Activated CD4-positive, alpha-beta T cell treated with anti-CD3 and anti-CD28 coated beads, Interleukin-2, amount 10 ng/mL, durations not matched to agents 24 days and 14 days (primary cell): ENCODE data around the gene MITF. TPM values are rescaled to one million over a fixed set of nuclear protein-coding genes. Genes with fewer than 3 reads are reported as not detected.
A peak's percentile ranks its signal among the peaks of the same experiment; 100 is the strongest.

Experiments
- DNase-seq: peaks from one replicate; pipeline ENCODE4 v3.0.0; 2022
- H3K27ac Mint-ChIP-seq: one replicate; pipeline ENCODE4 v1.8.0; 2022; ENCODE audit warnings: mild to moderate bottlenecking, mixed read lengths
- H3K27me3 Mint-ChIP-seq: one replicate; pipeline ENCODE4 v1.8.0; 2022; ENCODE audit warnings: mixed read lengths
- H3K36me3 Mint-ChIP-seq: one replicate; pipeline ENCODE4 v1.8.0; 2022; ENCODE audit warnings: low read depth, mild to moderate bottlenecking, mixed read lengths
- H3K4me1 Mint-ChIP-seq: one replicate; pipeline ENCODE4 v1.8.0; 2021; ENCODE audit warnings: mixed read lengths
- H3K4me3 Mint-ChIP-seq: one replicate; pipeline ENCODE4 v1.8.0; 2022; ENCODE audit warnings: mild to moderate bottlenecking, moderate library complexity, mixed read lengths
- H3K9me3 Mint-ChIP-seq: one replicate; pipeline ENCODE4 v1.8.0; 2021; ENCODE audit warnings: mixed read lengths
- intact Hi-C: fragments of 100-400 bp; cut with micrococcal nuclease; formaldehyde crosslinking; loops from one replicate; pipeline ENCODE4 v1.15.1; 2023
- total RNA-seq: library from RNA; stranded (reverse); gene quantifications from 2 replicates; pipeline ENCODE4 v1.2.3, GENCODE V29; 2022

The MITF gene
- total RNA-seq, 1 donor from 2014 or later: 0.16 TPM

- intact Hi-C loops: no loop called here
- peaks cover 53% of the 10 kb centered on the region for H3K27me3 Mint-ChIP-seq
These were observed 1.1 kb downstream of the MITF start for GRCh38 chr3:69740103-69741021.

GRCh38 chr3:69741032-69741767, 1.9 kb downstream of the MITF start:
- Mint-ChIP-seq H3K9me3 (no peaks in the 10 kb centered on the region), H3K36me3 (no peaks in the 10 kb centered on the region), H3K4me1 (peaks cover 3% of the 10 kb centered on the region), H3K4me3 (no peak overlapping the region), H3K27ac (no peak overlapping the region), H3K27me3 (peaks cover 50% of the 10 kb centered on the region)
- no peak for DNase-seq
- intact Hi-C loops: no loop called here

More at GRCh38 chr3:69740103-69741021, 1.1 kb downstream of the MITF start:
- Mint-ChIP-seq H3K4me1 (peaks cover 3% of the 10 kb centered on the region), H3K9me3 (no peaks in the 10 kb centered on the region), H3K27ac (no peak overlapping the region), H3K4me3 (peak overlapping the region; percentile 60), H3K36me3 (no peaks in the 10 kb centered on the region)
- DNase-seq: no peak

GRCh38 chr3:69742391-69742790, 3.1 kb downstream of the MITF start:
- Mint-ChIP-seq H3K27ac (no peak overlapping the region), H3K4me1 (peaks cover 3% of the 10 kb centered on the region), H3K36me3 (no peaks in the 10 kb centered on the region), H3K4me3 (no peak overlapping the region), H3K9me3 (no peaks in the 10 kb centered on the region), H3K27me3 (peaks cover 44% of the 10 kb centered on the region)
- no peak for DNase-seq
- intact Hi-C loops: no loop called here

- no peak for DNase-seq
- Mint-ChIP-seq H3K9me3 (no peaks in the 10 kb centered on the region), H3K27ac (no peak overlapping the region), H3K4me1 (no peaks in the 10 kb centered on the region), H3K27me3 (peaks cover 27% of the 10 kb centered on the region), H3K4me3 (no peak overlapping the region), H3K36me3 (no peaks in the 10 kb centered on the region)
- intact Hi-C loops: no loop called here
These were observed 5.0 kb downstream of the MITF start for GRCh38 chr3:69743975-69744906.

GRCh38 chr3:69745505-69745904, 6.2 kb downstream of the MITF start:
- Mint-ChIP-seq H3K36me3 (no peaks in the 10 kb centered on the region), H3K9me3 (no peaks in the 10 kb centered on the region), H3K4me1 (no peaks in the 10 kb centered on the region), H3K27ac (no peak overlapping the region), H3K27me3 (peaks cover 17% of the 10 kb centered on the region), H3K4me3 (no peak overlapping the region)
- intact Hi-C loops: no loop called here
- no peak for DNase-seq

GRCh38 chr3:69746119-69746518, 6.9 kb downstream of the MITF start:
- Mint-ChIP-seq H3K4me1 (no peaks in the 10 kb centered on the region), H3K4me3 (no peak overlapping the region), H3K27ac (no peak overlapping the region), H3K27me3 (peaks cover 11% of the 10 kb centered on the region), H3K9me3 (no peaks in the 10 kb centered on the region), H3K36me3 (no peaks in the 10 kb centered on the region)
- DNase-seq: no peak
- intact Hi-C loops: no loop called here

- no peaks in the 10 kb centered on the region for H3K36me3 Mint-ChIP-seq
- no peaks in the 10 kb centered on the region for H3K4me1 Mint-ChIP-seq
- no peak overlapping the region for H3K4me3 Mint-ChIP-seq
These were observed 8.4 kb downstream of the MITF start for GRCh38 chr3:69747511-69748258.

GRCh38 chr3:69748503-69748902, 9.2 kb downstream of the MITF start:
- Mint-ChIP-seq H3K9me3 (no peaks in the 10 kb centered on the region), H3K27ac (no peak overlapping the region), H3K27me3 (no peaks in the 10 kb centered on the region), H3K4me3 (no peak overlapping the region), H3K4me1 (no peaks in the 10 kb centered on the region), H3K36me3 (no peaks in the 10 kb centered on the region)
- no peak for DNase-seq
- intact Hi-C loops: no loop called here

More at GRCh38 chr3:69747511-69748258, 8.4 kb downstream of the MITF start:
- Mint-ChIP-seq H3K9me3 (no peaks in the 10 kb centered on the region), H3K27ac (no peak overlapping the region), H3K27me3 (no peaks in the 10 kb centered on the region)
- intact Hi-C loops: no loop called here
- no peak for DNase-seq

- Mint-ChIP-seq H3K4me3 (no peak overlapping the region), H3K9me3 (no peaks in the 10 kb centered on the region), H3K4me1 (no peaks in the 10 kb centered on the region), H3K36me3 (no peaks in the 10 kb centered on the region), H3K27ac (no peak overlapping the region), H3K27me3 (no peaks in the 10 kb centered on the region)
- DNase-seq: no peak
- intact Hi-C loops: no loop called here
These were observed 10.2 kb downstream of the MITF start for GRCh38 chr3:69749461-69749860.

- Mint-ChIP-seq H3K27ac (no peak overlapping the region), H3K27me3 (no peaks in the 10 kb centered on the region), H3K4me3 (no peak overlapping the region), H3K4me1 (no peaks in the 10 kb centered on the region), H3K9me3 (no peaks in the 10 kb centered on the region), H3K36me3 (no peaks in the 10 kb centered on the region)
- intact Hi-C loops: no loop called here
- DNase-seq: no peak
These were observed 11.3 kb downstream of the MITF start for GRCh38 chr3:69750549-69750948.

- Mint-ChIP-seq H3K4me1 (no peaks in the 10 kb centered on the region), H3K27ac (no peak overlapping the region), H3K27me3 (no peaks in the 10 kb centered on the region), H3K9me3 (no peaks in the 10 kb centered on the region), H3K36me3 (no peaks in the 10 kb centered on the region), H3K4me3 (no peak overlapping the region)
- no peak for DNase-seq
- intact Hi-C loops: no loop called here
These were observed 11.8 kb downstream of the MITF start for GRCh38 chr3:69751074-69751476.

- Mint-ChIP-seq H3K4me1 (no peaks in the 10 kb centered on the region), H3K27ac (no peak overlapping the region), H3K4me3 (no peak overlapping the region), H3K9me3 (no peaks in the 10 kb centered on the region), H3K36me3 (no peaks in the 10 kb centered on the region), H3K27me3 (no peaks in the 10 kb centered on the region)
- intact Hi-C loops: no loop called here
- no peak for DNase-seq
These were observed 13.0 kb downstream of the MITF start for GRCh38 chr3:69752241-69752640.

- Mint-ChIP-seq H3K36me3 (no peaks in the 10 kb centered on the region), H3K27ac (no peak overlapping the region), H3K9me3 (no peaks in the 10 kb centered on the region), H3K4me3 (no peak overlapping the region), H3K4me1 (no peaks in the 10 kb centered on the region), H3K27me3 (no peaks in the 10 kb centered on the region)
- intact Hi-C loops: no loop called here
- no peak for DNase-seq
These were observed 14.0 kb downstream of the MITF start for GRCh38 chr3:69753179-69753775.
